NCI-H146 (cell line): ENCODE results near the gene SLC46A2.

Experiments used
- DNase-seq: peaks from one replicate; lab custom pipeline; 2025; lab: John Stamatoyannopoulos, UW

Gene SLC46A2

GRCh38 chr9:112858005-112858404 lies 32.7 kb downstream of the SLC46A2 start:
- no peak for DNase-seq

DNA sequence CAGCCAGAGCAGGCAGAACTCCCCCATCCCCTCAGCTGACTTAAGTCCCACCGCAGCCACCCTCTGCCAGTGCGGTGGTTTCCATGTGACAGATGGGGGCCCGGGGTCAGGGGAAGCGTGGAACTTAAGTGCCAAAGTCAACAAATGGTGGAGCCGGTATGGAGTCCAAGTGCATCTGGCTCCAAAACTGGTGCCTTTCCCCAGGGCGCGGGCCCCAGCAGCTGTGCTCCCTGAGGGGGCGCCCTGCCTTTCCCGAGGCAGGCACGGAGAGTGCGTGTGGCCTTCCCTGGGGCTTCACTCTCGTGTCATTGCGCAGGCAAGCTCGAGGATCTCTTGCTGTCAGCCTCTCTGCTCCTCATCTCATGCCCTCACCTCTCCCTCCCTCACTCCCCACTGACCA lies 33.8 kb downstream of the SLC46A2 start:
- DNase-seq = no peak

DNA sequence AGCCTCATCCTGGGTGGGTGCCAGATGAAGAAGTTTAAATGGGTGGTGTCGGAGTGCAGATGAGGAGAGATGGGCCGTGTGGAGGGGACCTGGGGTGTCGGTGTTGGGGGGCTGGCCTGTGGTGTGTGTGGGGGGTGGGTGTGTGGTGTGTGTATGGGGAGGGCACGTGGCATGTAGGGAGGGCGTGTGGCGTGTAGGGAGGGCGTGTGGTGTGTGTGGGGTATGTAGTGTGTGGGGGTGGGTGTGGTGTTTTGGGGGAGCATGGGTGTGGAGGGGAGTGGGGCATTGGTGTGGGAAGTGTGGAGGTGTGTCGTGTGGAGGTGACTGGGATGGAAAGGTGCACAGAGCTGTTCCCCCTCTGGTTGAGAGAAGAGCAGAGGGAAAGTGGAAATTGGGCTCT lies 34.5 kb downstream of the SLC46A2 start:
- DNase-seq = no peak

DNA sequence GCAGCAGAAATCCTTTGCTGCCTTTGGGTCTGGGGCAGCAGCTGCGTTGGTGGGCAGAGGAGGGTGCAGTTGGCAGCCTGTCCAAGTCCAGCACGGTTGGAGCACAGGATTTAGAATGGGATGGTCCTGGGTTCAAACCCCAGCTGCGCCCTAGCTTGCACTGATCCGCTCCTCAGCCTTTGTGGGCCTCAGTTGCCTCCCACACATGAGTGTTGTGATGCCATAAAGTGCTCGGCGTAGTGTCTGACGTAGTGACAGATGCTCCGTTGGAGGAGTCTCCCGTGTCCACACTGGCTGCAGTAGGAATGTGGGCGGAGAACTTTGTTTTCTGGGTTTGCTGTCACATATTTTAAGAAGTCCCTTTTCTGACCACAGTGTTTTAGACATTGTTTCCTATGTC lies 36.0 kb downstream of the SLC46A2 start:
- no peak for DNase-seq

- no peak for DNase-seq
Observed at GRCh38 chr9:112853882-112854585, 36.6 kb downstream of the SLC46A2 start.

- DNase-seq = no peak
Observed at GRCh38 chr9:112852741-112853504, 37.8 kb downstream of the SLC46A2 start.

DNA sequence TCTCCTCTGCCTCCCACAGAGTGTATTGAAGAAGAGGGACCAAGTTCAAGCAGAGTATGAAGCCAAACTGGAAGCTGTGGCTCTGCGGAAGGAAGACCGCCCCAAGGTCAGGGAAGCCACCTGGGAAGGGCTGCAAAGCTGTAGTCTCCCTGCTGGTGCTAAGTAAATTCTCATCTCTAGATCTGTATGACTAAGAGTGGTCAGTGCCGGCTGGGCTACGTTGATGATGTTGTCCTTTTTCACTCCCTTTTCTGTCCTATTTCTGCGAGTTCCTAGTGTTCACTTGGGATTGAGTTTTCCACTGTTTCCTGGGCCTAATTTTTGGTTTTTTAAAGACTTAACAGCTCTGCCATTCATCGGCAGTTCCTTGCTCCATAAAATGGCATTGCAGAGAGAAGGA lies 39.8 kb downstream of the SLC46A2 start:
- DNase-seq = no peak

- no peak for DNase-seq
Observed at GRCh38 chr9:112849363-112849922, 41.2 kb downstream of the SLC46A2 start.

DNA sequence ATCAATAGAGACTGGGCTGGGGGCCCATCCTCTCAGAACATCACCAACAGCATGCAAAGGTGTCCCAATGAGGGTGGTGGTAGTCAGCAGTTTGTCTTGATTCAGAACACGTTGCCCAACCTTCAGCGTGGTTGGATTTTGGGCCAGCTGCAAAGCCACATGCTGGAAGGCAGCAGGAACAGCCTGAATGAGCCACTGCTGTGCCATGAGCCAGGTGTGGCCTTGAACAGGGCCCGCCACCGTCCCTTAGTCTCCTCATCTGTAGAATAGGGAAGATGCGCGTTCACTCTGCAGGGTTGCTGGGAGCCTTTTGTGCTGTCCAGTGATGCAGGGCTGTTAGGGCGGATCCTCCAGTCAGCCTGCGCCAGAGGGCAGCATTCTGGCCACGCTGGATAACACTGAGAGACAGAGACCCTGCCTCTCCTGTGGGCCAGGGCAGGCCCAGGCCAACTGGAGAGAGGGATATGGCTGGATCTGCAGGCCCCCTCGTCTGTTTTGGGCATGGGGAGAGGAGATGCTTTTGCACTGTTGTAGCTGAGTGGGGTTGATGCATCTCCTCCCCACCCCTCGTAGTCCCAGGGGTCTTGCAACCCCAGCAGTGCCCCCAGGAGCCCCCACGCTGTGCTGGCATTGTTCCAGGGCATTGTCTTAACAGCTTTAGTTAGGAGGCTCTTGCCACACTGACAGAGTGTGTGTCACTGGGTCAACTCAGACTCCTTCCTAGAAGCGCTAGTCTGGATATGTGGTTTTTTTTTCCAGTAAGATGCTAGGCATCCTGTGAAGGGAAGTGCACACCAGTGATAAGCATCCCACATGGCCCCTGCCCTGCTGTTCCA lies 42.1 kb downstream of the SLC46A2 start:
- peak; percentile 1 for DNase-seq

DNA sequence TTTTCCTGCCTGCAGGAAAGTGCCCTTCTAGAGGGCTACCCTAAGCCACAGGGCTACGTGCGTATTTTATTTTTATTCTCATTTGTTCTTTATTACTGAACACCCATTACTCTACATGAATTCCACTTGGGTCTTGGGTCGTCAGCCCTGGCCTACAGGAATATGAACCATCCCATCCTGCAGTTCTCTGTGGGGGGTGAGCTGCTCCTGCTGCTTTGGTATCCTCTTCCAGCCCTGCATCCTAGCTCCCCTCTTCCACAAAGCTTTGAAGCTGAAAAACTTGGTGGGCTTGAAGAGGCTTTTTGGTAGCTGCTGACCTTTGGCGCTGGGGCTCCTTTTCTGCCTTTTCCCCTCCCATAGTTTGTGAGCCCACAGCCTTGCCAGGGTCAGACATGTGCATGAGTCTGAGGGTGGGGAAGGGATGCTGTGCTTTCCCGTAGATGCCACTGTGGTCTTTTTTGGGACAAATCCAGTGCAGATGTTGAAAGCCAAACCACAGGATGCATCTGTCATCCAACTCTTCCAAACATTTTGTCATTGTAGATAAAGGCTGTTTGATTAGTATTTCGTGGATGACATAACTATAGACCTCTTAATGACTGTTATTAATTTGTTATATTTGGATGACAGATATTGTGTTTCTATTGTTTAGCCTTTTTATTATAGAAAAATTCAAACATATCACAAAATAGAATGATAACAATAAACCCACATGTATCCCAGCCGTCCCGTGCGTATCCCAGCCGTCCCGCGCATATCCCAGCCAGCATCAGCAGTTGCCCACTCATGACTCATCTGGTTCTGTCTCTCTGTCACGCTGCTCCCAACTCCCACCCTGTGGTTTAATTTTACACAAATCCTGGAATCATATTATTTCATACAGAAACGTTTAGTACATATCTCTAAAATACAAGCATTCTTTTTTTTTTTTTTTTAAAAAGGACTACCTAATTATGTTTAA lies 43.9 kb downstream of the SLC46A2 start:
- DNase-seq = no peak

DNA sequence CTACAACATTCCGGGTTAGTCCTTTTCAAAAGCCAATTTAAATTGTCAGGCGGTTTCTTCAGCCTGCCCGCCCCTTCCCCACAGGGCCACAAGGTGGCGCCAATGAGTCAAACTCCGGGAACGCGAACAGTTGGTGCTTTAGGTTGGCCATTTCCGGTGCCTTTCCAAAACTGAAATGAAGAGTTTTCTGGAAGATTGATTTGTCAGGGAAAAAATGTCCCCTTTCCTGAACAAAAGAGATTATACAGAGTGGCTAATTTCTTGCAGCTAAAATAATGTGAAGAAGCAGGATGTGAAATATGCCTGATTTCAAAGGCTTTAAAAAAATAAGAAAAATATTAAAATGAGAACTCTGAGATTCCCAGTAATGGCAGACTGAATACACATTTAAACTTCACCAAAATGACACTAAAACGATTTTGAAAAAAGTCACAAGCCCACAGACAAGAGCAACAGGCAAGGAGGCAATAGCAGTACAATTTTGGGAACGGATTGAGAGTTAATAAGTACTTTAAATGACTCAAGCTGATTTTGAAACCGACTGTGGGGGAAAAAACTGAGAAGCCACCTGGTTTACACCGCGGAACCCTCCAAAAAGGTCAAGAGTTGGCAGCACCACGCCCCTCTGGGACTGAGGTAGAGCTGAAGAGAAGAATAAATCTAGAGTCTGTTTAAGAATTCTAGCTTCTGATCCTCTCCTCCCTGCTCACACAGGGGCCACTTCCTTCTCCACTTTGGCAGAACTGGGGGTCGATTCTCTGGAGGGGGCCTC lies 45.7 kb downstream of the SLC46A2 start:
- peak; percentile 45 for DNase-seq

DNA sequence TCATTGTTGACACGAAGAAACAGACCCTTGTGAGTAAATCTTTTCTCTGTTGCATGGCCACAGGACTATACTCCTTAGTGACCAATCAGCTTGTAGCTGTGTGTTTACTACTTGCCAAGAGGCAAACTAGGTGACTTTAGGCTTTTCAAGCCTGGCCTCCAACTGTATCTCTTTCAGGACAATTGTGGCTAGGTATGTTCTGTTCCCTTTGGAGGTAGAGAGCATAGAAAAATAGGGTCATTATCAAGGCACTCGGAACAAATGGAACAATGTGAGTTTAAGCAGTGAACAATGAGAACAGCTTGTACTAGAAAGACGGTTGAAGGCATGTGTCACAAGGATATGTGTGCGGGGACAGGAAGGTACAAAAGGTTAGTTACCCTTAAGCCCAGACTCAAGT lies 48.1 kb downstream of the SLC46A2 start:
- DNase-seq = no peak

GRCh38 chr9:112841261-112841660 lies 49.4 kb downstream of the SLC46A2 start:
- no peak for DNase-seq

DNA sequence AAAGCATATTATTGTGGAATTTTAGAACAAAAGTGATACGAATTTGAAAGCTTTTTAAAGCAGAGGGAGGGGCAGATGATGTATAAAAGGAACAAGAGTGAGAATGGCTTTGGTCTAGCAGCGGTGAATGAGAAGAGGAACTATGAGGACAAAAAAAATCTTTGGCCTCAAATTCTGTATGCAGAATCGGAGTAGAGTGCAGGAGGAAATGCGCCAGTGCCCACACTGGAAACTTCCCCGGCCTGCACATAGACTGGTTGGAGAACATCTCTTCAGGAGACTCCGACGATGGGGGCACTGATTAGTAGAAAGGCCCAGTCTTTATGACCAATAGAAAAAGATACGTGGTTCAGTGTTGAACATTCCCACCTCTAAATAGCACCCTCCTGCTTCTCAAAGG lies 51.3 kb downstream of the SLC46A2 start:
- no peak for DNase-seq

DNA sequence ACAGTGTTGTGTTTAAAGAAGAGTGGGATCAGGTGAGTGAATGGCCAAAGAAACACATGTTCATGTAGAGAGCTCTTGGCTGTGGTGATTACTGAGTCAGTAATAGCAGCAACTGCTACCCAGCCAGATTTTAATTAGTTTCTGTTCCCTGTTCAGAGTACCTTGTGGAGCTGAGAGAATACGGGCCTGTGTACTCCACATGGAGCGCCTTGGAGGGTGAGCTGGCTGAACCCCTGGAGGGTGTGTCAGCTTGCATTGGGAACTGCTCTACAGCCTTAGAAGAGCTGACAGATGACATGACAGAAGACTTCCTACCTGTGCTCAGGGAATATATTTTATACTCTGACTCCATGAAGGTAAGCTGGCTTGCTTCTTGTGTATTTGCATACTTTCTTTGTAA lies 52.3 kb downstream of the SLC46A2 start:
- no peak for DNase-seq

DNA sequence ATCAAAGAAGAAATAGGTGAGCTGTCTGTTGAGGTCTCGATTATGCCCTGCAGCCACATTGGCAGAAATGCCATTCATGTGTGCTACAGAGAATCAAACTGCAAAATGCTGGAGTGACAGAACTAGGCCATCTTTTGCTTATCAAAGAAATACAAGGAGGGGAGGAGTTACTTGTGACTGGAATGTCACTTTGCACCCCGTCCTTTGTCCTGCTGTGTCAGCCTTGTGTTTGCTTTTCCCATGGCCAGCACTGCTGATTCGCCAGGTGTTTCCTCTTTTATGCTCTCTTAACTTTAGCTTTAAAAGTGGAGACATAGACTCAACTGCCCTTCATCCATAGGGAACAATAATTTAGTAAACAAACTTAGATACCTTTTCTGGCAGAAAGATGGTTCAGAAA lies 54.3 kb downstream of the SLC46A2 start:
- DNase-seq = peak; percentile 5

DNA sequence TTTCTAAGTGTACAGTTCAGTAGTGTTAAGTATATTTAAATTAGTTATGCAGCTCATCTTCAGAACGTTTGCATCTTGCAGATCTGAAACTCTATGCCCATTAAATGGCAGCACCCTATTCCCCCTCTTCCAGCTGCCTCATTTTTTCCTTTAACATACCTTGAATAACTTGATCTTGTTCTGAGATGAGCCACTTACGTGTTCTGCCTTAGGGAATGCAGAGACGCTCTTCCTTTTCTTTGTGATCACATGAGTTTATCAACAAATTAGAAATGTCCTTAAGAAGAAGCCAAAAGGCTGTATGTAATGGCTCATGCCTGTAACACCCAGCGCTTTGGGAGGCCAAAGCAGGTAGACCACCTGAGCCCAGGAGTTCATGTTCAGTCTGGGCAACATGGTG lies 57.6 kb downstream of the SLC46A2 start:
- DNase-seq = no peak

- DNase-seq = no peak
Observed at GRCh38 chr9:112831969-112832368, 58.7 kb downstream of the SLC46A2 start.

DNA sequence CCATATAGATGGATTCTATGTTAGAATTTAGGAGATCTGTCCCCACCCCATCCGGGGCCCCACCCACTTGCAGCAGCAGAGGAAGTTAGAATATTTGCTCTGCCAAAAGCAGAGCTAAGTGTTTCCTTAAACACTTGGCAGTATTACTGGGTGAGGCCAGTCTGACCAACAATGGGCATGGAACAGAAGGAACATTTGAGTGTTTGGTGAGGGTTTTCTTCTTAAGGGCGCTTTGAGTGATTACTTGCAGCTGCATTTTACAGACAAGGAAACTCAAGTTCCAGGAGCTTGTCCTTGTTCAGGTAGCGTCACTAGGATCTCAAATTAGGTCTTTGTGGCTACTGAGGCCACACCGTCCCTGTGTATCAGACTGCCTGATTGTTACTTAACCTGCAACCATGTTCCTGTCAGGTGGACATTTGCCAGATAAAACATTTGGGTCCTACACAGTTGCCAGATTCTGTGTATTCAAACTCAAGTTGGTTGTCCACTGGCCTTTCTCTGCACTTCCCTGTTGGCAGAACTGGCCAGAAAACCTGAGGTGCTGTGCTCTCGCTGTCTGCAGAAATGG lies 59.3 kb downstream of the SLC46A2 start:
- no peak for DNase-seq
